SK-N-SH (cell line): ENCODE data around the gene BNIPL. TPM values are rescaled to one million over a fixed set of nuclear protein-coding genes. Genes with fewer than 3 reads are reported as not detected.

Source experiments
- CTCF ChIA-PET: fragments of 300-600, 350-600 bp; formaldehyde crosslinking; extraction: SDS; loops from one replicate; lab custom pipeline; 2021; lab: Yijun Ruan, JAX
- POLR2A ChIA-PET: fragments of 350-600 bp; sonication (Branson Sonifier 250); formaldehyde crosslinking; extraction: SDS; loops from one replicate; lab custom pipeline; 2020; ENCODE audit warnings: antibody characterized with exemption, inconsistent platforms; lab: Yijun Ruan, JAX
- DNase-seq: peaks from one replicate; pipeline ENCODE4 v3.0.0; 2012
- H2AFZ ChIP-seq: fragments of 200-600 bp; sonication (generic); 2 replicates; pipeline ENCODE4 v1.8.1; 2016; ENCODE audit warnings: antibody characterized with exemption, mild to moderate bottlenecking, low read depth
- H3F3A ChIP-seq: fragments of 200-600 bp; sonication (generic); replicated peaks from 2 replicates; pipeline ENCODE3; 2016; ENCODE audit warnings: antibody characterized with exemption, mild to moderate bottlenecking; ENCODE audit not compliant: insufficient read depth
- H3K27ac ChIP-seq, 2 experiments: fragments of 200-500 bp in 1 of 2; fragments of 200-600 bp in 1 of 2; sonication (Bioruptor generic) in 1 of 2; sonication (generic), shearing (Covaris generic) in 1 of 2; 2 replicates each; pipeline versions ENCODE4 v1.5.1 to v1.6.1; 2014 to 2016; ENCODE audit warnings: low read depth in 2 of 2, inconsistent platforms in 1 of 2, low read length in 1 of 2, mild to moderate bottlenecking in 1 of 2, mixed read lengths in 1 of 2
- H3K27me3 ChIP-seq: fragments of 200-600 bp; sonication (generic), shearing (Covaris generic); 2 replicates; pipeline ENCODE4 v1.6.1; 2016; ENCODE audit warnings: mixed run types; ENCODE audit not compliant: insufficient read depth
- H3K36me3 ChIP-seq, 2 experiments: fragments of 200-500 bp in 1 of 2; fragments of 200-600 bp in 1 of 2; sonication (Bioruptor generic) in 1 of 2; sonication (generic) in 1 of 2; replicated peaks in 1 of 2; 2 replicates each; pipeline versions ENCODE3 to v1.5.1; 2014 to 2016; ENCODE audit warnings: low read length in 1 of 2, mild to moderate bottlenecking in 1 of 2; ENCODE audit not compliant: insufficient read depth in 2 of 2, control insufficient read depth in 1 of 2
- H3K4me1 ChIP-seq, 2 experiments: fragments of 200-500 bp in 1 of 2; fragments of 200-600 bp in 1 of 2; sonication (Bioruptor generic) in 1 of 2; sonication (generic), shearing (Covaris generic) in 1 of 2; 2 replicates each; pipeline versions ENCODE4 v1.5.1 to v1.6.1; 2014 to 2016; ENCODE audit warnings: low read depth in 1 of 2, low read length in 1 of 2, mixed run types in 1 of 2; ENCODE audit not compliant: insufficient read depth in 2 of 2, control insufficient read depth in 1 of 2
- H3K4me2 ChIP-seq: fragments of 200-600 bp; sonication (generic), shearing (Covaris generic); 2 replicates; pipeline ENCODE4 v1.6.1; 2017; ENCODE audit warnings: mixed run types
- H3K4me3 ChIP-seq, 2 experiments: fragments of 200-500 bp in 1 of 2; fragments of 200-600 bp in 1 of 2; sonication (Bioruptor generic) in 1 of 2; sonication (generic), shearing (Covaris generic) in 1 of 2; 2 replicates each; pipeline versions ENCODE4 v1.5.1 to v1.8.1; 2014 to 2016; ENCODE audit warnings: low read depth in 2 of 2, inconsistent platforms in 1 of 2, low read length in 1 of 2, mild to moderate bottlenecking in 1 of 2, mixed read lengths in 1 of 2, moderate library complexity in 1 of 2
- H3K79me2 ChIP-seq: fragments of 200-600 bp; sonication (generic); 2 replicates; pipeline ENCODE4 v1.8.1; 2017; ENCODE audit warnings: mild to moderate bottlenecking; ENCODE audit not compliant: insufficient read depth
- H3K9ac ChIP-seq: fragments of 200-600 bp; sonication (generic); 2 replicates; pipeline ENCODE4 v1.6.1; 2017; ENCODE audit warnings: mixed run types
- H3K9me2 ChIP-seq: fragments of 200-600 bp; sonication (generic); 2 replicates; pipeline ENCODE4 v1.6.1; 2017; ENCODE audit warnings: mixed run types
- H3K9me3 ChIP-seq: fragments of 200-600 bp; sonication (generic); 2 replicates; pipeline ENCODE4 v1.6.1; 2017; ENCODE audit warnings: mixed run types, mild to moderate bottlenecking, moderate library complexity
- H4K20me1 ChIP-seq: fragments of 200-600 bp; sonication (generic); 2 replicates; pipeline ENCODE4 v1.6.1; 2017; ENCODE audit warnings: mild to moderate bottlenecking, mixed run types; ENCODE audit not compliant: insufficient read depth
- CTCF ChIP-seq: fragments of 200-600 bp; sonication (generic); IDR thresholded peaks from 2 replicates; pipeline ENCODE4 v1.6.1; 2017; ENCODE audit warnings: antibody characterized with exemption, mild to moderate bottlenecking, moderate library complexity
- ELF1 ChIP-seq: IDR thresholded peaks from 2 replicates; pipeline ENCODE4 v1.4.0; 2012
- EP300 ChIP-seq, 2 experiments: IDR thresholded peaks; 2 replicates each; pipeline versions ENCODE4 v1.4.0 to v1.6.1; 2012; ENCODE audit warnings: borderline replicate concordance in 1 of 2, low read depth in 1 of 2, low read length in 1 of 2
- EZH2phosphoT487 ChIP-seq: fragments of 200-600 bp; sonication (generic); IDR thresholded peaks from 2 replicates; pipeline ENCODE4 v1.6.1; 2017; ENCODE audit warnings: low read depth, mixed run types, mild to moderate bottlenecking, antibody characterized with exemption, moderate library complexity, borderline replicate concordance
- FOSL2 ChIP-seq: IDR thresholded peaks from 2 replicates; pipeline ENCODE4 v1.4.0; 2012; ENCODE audit warnings: low read depth, mild to moderate bottlenecking, moderate library complexity, borderline replicate concordance
- FOXJ3 ChIP-seq: sonication (generic); formaldehyde crosslinking; IDR thresholded peaks from 2 replicates; pipeline ENCODE4 v1.5.1; 2020; ENCODE audit warnings: mild to moderate bottlenecking, missing genetic modification reagents
- FOXM1 ChIP-seq: IDR thresholded peaks from 2 replicates; pipeline ENCODE4 v1.4.0; 2012; ENCODE audit warnings: low read depth, mild to moderate bottlenecking
- GABPA ChIP-seq: IDR thresholded peaks from 2 replicates; pipeline ENCODE4 v1.4.0; 2012; ENCODE audit warnings: low read depth, mild to moderate bottlenecking
- GATA2 ChIP-seq: sonication (generic); formaldehyde crosslinking; IDR thresholded peaks from 2 replicates; pipeline ENCODE4 v1.5.0; 2020; ENCODE audit warnings: mild to moderate bottlenecking, missing genetic modification reagents
- JUND ChIP-seq: IDR thresholded peaks from 2 replicates; pipeline ENCODE4 v1.4.0; 2012
- MAX ChIP-seq: IDR thresholded peaks from 2 replicates; pipeline ENCODE4 v1.4.0; 2012; ENCODE audit warnings: low read depth
- NFIC ChIP-seq: IDR thresholded peaks from 2 replicates; pipeline ENCODE4 v1.4.0; 2012; ENCODE audit warnings: borderline replicate concordance
- NRF1 ChIP-seq: IDR thresholded peaks from 2 replicates; pipeline ENCODE4 v1.6.1; 2012; ENCODE audit warnings: low read depth, mild to moderate bottlenecking, low read length
- PBX3 ChIP-seq: IDR thresholded peaks from 2 replicates; pipeline ENCODE4; 2012
- RCOR1 ChIP-seq: fragments of 150-350 bp; IDR thresholded peaks from 2 replicates; pipeline ENCODE4 v1.6.1; 2017; ENCODE audit warnings: antibody characterized with exemption, low read length
- SIN3A ChIP-seq: IDR thresholded peaks from 2 replicates; pipeline ENCODE4 v1.6.1; 2012; ENCODE audit warnings: low read depth, mild to moderate bottlenecking, low read length, moderate library complexity, borderline replicate concordance
- SMC3 ChIP-seq: IDR thresholded peaks from 2 replicates; pipeline ENCODE4 v1.6.1; 2012; ENCODE audit warnings: low read depth, low read length, improper control_type of control experiment
- TAF1 ChIP-seq: IDR thresholded peaks from 2 replicates; pipeline ENCODE4 v1.6.1; 2012; ENCODE audit warnings: low read depth, mild to moderate bottlenecking, low read length, moderate library complexity, borderline replicate concordance
- YY1 ChIP-seq: IDR thresholded peaks from 2 replicates; pipeline ENCODE4 v1.4.0; 2012; ENCODE audit warnings: low read depth, mild to moderate bottlenecking
- WGBS: methylation state at CpG from one replicate; pipeline ENCODE4 v1.1.6; 2017; ENCODE audit warnings: low lambda C conversion rate; 5-methylcytosine and 5-hydroxymethylcytosine counted together
- polyA plus RNA-seq, 3 experiments: library from polyadenylated mRNA; depleted of rRNA; stranded (reverse); fragments of >200 nt; gene quantifications; 2 replicates each; pipeline ENCODE4 v1.2.3, GENCODE V29; 2012
- TF ChIP-seq, protein P1 (sequence below): fragments of 150-350 bp; IDR thresholded peaks from 2 replicates; pipeline ENCODE4 v1.6.1; 2016; ENCODE audit warnings: mild to moderate bottlenecking, low read depth, low read length

Gene BNIPL, protein sequence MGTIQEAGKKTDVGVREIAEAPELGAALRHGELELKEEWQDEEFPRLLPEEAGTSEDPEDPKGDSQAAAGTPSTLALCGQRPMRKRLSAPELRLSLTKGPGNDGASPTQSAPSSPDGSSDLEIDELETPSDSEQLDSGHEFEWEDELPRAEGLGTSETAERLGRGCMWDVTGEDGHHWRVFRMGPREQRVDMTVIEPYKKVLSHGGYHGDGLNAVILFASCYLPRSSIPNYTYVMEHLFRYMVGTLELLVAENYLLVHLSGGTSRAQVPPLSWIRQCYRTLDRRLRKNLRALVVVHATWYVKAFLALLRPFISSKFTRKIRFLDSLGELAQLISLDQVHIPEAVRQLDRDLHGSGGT
- polyA plus RNA-seq (2012; rRNA removed) = 0.12 and 0.16 TPM in 2 replicates
- 0.08 and 0.10 TPM in 2 replicates for polyA plus RNA-seq (2012; cell fraction: cytosol; rRNA removed)
- polyA plus RNA-seq (2012; cell fraction: nucleus; rRNA removed) = 1.7 and 1.8 TPM in 2 replicates

DNA sequence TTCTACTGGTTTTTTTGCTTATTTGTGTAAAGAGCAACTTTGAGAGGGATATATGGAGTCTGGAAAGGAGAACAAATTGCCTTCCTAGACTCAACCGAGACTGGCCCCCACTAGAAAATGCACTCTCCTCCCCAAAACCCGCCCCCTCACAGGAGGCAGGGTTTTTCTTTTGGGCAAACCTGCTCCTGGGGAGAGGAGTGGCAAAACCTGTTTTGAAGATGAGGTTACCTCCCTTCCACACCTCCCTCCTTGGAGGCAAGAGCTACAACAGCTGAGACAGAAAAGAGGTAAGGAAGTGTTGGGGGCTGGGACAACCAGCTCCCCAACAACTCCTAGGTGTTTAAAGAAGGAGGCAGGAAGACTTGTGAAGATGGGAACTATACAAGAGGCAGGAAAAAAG lies at the start of gene BNIPL:
TSS of gene BNIPL (plus strand) at position 231 of the 400 bp plus-strand sequence. CDS start at position 371, 140 bp downstream.
- Histone ChIP-seq H3K27ac (no peak within 1 kb of the TSS), H3K4me2 (no peak within 1 kb of the TSS), H3K4me3 (no peak within 1 kb of the TSS), H3F3A (no peaks in the 10 kb centered on the region), H3K79me2 (no peaks in the 10 kb centered on the region), H3K36me3 (peaks cover 9 to 23% of the 10 kb centered on the region in 2 experiments), H2AFZ (no peak within 1 kb of the TSS), H3K4me1 (no peaks in the 10 kb centered on the region), H4K20me1 (no peaks in the 10 kb centered on the region), H3K9me2 (no peaks in the 10 kb centered on the region), H3K9ac (no peak within 1 kb of the TSS), H3K27me3 (no peaks in the 10 kb centered on the region), H3K9me3 (no peaks in the 10 kb centered on the region)
- CTCF ChIA-PET = interaction anchor here (2.1 kb wide), 2 partner anchors 11 kb away, joined by 9 to 10 read pairs; partner anchors contain the start of gene C1orf56
- POLR2A ChIA-PET = no interaction called here
- TF ChIP-seq TAF1 (no peak), FOSL2 (no peak), FOXJ3 (CRISPR knock-in tag) (no peak), YY1 (no peak), GATA2 (CRISPR knock-in tag) (no peak), SMC3 (no peak), RCOR1 (no peak), PBX3 (no peak), EZH2phosphoT487 (no peak), SIN3A (no peak), NFIC (no peak), JUND (no peak), NRF1 (no peak)
- TF ChIP-seq, protein P1, sequence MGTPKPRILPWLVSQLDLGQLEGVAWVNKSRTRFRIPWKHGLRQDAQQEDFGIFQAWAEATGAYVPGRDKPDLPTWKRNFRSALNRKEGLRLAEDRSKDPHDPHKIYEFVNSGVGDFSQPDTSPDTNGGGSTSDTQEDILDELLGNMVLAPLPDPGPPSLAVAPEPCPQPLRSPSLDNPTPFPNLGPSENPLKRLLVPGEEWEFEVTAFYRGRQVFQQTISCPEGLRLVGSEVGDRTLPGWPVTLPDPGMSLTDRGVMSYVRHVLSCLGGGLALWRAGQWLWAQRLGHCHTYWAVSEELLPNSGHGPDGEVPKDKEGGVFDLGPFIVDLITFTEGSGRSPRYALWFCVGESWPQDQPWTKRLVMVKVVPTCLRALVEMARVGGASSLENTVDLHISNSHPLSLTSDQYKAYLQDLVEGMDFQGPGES = no peak
- no peak for DNase-seq
- WGBS = 50% methylated on average over 2 of the region's 2 CpGs

DNA sequence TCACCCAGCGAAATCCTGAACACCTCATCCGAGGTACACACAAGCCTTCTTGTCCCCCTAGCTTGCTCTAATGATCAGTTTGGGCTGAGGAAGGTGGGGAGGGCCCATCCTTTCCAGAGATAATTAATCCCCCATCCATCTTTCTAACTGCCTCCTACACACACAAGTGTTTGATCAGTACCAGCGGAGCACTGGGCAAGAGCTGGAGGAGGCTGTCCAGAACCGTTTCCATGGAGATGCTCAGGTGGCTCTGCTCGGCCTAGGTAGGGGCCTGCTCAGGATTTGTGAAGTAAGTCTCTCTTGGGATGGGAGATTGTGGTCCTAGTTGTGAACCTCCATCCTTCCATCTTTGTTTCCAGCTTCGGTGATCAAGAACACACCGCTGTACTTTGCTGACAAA lies 48.5 kb upstream of the BNIPL start:
- DNase-seq = no peak
- H2AFZ ChIP-seq = no peak overlapping the region
- H3K27ac ChIP-seq = no peak overlapping the region
- no peaks in the 10 kb centered on the region for H3F3A ChIP-seq
- H3K9me2 ChIP-seq = no peaks in the 10 kb centered on the region
- H3K4me2 ChIP-seq = no peak overlapping the region
- no peaks in the 10 kb centered on the region for H3K79me2 ChIP-seq
- ChIA-PET POLR2A (interaction anchor here (0.9 kb wide), 1 partner anchor 19 kb away, joined by 3 read pairs; the partner anchor contains the start of gene MINDY1), CTCF (interaction anchor here (1.0 to 17.0 kb wide), 3 partner anchors 9 to 66 kb away, joined by 4 to 371 read pairs (median 26); partner anchors contain the start of gene MINDY1)
- H3K27me3 ChIP-seq = no peaks in the 10 kb centered on the region
- WGBS = 94% methylated on average over 7 of the region's 7 CpGs
- no peak overlapping the region for H3K9ac ChIP-seq
- H4K20me1 ChIP-seq = no peaks in the 10 kb centered on the region
- H3K4me3 ChIP-seq = no peak overlapping the region
- no peaks in the 10 kb centered on the region for H3K4me1 ChIP-seq
- H3K9me3 ChIP-seq = no peaks in the 10 kb centered on the region
- no peaks in the 10 kb centered on the region for H3K36me3 ChIP-seq
- TF ChIP-seq MAX (no peak), PBX3 (no peak), FOXM1 (no peak), YY1 (no peak), GABPA (no peak), EP300 (IDR thresholded peaks at IDR 0.05; ENCODE audit: borderline replicate concordance in 1 of 2, low read depth in 1 of 2, low read length in 1 of 2) (no peak), RCOR1 (no peak), SIN3A (no peak), NRF1 (no peak), ELF1 (no peak), TAF1 (no peak), CTCF (no peak), EZH2phosphoT487 (no peak)
